GM18907 (cell line): Measurements from ENCODE around the gene CHRNA9.

Experiments used
- ATAC-seq: cut with Tn5 transposase; IDR thresholded peaks from one replicate; pipeline ENCODE4 v1.9.1; 2021; ENCODE audit warnings: mild to moderate bottlenecking, moderate library complexity; ENCODE audit not compliant: unreplicated experiment

Gene CHRNA9

DNA sequence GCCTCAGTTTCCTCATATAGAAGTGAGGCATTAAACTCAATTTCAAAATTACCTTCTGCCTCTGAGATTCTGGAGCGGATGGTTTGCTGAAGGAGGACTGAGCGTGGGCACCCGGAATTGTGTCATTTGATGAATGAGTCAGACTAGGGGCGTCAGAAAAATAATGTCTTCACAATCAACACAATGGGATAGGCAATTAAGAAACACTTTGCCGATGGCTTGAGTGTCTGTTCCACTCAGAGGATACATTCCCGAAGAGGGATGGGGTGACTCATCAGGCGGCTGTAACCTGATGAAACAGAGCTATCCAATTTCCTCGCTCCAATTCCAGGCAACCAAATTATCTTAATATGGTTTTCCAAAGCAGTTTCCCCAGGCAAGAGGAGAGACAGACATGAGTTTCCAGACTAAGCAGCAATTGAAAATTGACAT, 1.2 kb upstream of the CHRNA9 start:
- no peak for ATAC-seq

GRCh38 chr4:40335525-40335894, 377 bp downstream of the CHRNA9 start:
- ATAC-seq = no peak

DNA sequence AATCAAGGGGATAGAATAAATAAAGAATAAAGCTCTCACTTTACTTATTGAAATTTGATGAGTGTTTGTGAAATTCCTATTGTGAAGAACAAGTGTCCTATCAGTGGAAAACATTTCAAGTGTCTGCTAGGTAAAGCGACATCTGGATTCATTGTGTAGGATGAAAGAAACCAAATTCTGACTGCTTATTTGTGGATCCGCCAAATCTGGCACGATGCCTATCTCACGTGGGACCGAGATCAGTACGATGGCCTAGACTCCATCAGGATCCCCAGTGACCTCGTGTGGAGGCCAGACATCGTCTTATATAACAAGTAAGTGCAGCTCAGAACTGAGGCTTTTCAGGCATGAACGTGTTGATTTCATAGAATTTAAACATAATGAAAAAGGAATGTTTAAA, 1.9 kb downstream of the CHRNA9 start:
- ATAC-seq = no peak

GRCh38 chr4:40337523-40337922, 2.4 kb downstream of the CHRNA9 start:
- no peak for ATAC-seq

- ATAC-seq = no peak
Measured at GRCh38 chr4:40340030-40340429, 4.9 kb downstream of the CHRNA9 start.

GRCh38 chr4:40347472-40347871, 12.3 kb downstream of the CHRNA9 start:
- ATAC-seq = no peak

DNA sequence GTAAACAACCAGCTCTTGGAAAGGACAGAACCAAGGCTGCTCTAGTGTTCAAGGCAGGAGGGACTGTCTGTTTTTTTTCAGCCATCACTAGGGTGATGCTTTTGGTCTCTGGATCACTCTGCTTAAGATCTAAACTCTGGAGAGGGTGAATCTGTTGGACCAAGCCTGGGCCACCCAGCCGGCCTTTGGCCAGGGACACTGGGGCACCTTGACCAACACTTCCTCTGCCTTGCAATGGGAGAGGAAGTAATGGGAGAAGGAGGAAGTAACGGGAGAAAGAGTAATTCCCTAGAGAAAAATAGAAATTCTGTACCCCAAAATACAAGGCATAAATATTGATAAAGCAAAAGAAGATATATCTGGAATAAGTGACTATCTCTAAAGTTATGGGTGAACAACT, 12.9 kb downstream of the CHRNA9 start:
- no peak for ATAC-seq

DNA sequence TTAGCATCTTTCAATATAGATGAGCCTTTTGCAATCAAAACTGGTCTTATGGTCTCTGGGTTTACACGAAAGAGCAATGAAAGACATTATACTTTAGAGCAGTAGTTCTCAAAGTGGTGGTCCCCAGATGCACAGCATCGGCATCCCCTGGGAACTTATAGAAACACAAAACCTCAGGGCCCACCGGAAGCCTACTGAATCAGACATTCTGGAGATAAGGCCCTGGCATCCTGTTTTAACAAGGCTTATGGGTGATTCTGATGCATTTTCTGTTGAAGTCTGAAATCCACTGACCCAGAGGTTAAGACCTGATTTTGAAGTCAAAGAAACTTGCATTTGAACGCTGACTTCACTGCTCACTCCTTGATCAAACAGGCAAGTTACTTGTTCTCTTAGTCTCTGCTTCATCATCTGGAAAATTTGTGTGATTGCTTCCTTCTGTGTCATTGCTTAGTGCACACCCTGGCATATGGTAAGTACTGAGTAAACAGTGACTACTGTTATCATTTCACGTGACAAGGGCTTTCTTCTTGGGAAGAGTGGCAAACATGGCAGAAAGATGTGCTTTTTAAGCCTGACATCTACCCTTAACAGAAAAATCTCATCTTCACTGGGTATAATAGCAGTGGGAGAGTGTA, 14.5 kb downstream of the CHRNA9 start:
- no peak for ATAC-seq

DNA sequence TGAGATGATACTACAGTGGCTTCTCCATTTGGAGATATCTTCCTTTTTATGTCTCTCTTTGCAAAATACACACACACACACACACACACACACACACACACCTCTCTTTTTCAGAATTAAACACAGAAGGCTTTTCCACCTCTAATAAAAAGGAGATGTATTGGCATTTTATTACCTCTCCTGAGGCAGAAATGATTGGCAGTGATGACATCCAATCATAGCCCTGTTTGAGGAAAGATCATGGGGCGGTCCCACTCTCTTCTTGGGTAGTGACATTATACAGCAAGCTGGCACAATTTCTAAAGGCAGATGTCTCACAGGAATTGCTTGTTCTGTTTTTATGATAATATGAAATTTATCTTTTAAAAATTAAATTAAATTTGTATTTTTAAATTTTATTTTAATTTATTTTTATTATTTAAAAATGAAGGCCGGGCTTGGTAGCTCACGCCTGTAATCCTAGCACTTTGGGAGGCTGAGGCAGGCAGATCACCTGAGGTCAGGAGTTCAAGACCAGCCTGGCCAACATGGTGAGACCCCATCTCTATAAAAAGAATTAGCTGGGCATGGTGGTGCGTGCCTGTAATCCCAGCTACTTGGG, 15.6 kb downstream of the CHRNA9 start:
- ATAC-seq = no peak

DNA sequence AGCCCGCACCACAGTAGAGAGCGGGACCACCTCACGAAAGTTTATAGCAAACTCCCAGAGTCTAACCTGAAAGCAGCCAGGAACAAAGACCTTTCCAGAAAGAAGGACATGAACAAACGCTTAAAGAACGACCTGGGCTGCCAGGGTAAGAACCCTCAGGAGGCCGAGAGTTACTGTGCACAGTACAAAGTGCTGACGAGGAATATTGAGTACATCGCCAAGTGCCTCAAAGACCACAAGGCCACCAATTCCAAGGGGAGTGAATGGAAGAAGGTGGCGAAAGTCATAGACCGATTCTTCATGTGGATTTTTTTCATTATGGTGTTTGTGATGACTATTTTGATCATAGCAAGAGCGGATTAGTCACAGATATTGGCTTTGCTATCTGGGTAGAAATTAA, 19.0 kb downstream of the CHRNA9 start:
- ATAC-seq = no peak

DNA sequence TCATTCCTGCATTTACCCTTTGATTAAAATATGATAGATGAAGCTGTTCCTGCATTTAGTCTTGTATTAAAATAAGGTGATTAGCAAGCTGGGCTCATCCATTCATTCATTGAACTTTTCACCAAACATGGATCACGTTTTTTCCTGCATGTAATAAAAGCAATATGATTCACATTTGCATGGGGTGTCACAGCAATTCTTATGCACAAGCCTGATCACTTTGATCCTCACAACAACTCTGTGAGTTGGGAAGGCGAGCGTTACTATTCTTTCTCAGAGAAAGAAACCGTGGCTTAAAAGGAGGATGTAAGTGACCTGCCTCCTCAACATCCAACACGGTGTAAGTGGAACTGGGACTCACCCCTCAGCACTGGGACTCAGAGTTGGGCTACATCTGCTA, 20.0 kb downstream of the CHRNA9 start:
- no peak for ATAC-seq

- ATAC-seq = no peak
Measured at GRCh38 chr4:40357738-40358137, 22.6 kb downstream of the CHRNA9 start.

DNA sequence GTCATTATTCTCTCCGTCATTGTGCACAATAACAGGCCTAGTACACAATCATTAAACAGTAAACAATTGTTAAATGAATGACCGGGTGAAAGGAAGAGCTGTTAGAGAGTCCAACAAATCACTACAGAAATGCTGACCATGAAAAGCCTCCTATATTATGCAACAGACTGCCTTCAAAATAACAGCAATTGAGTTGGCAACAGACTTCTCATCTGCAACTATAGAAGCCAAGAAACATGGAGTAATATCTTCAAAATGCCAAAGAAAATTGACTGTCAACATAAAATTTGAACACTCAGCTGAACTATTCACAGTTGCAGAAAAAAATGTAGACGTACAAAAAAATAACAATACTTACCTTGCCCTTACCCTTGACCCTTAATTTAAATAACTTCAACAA, 26.2 kb downstream of the CHRNA9 start:
- ATAC-seq = no peak

DNA sequence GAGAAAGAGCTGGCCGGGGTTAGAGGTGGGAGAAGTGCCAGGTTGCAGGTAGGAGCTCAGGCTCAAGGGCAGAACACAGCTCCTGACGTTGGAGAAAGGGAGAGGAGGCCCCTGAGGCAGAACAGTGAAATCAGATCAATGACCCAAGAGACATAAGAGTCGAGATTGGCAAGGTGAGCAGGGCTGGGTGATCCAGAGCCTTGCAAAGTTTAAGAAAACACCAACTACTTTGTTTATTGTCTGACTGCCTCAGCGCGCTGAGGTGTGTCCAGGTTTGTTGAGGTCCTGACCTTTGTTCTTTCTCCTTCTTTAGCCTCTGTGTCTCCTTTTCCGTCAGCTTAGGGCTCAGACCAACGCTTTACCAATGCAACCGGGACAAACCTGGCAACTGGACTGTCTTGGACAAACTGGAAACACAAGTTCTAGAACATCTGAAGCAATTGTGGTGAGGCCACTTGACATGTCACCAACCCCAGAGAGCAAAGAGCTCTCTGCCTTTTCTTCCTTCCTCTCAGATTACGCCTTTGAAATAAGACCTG, 28.3 kb downstream of the CHRNA9 start:
- ATAC-seq = no peak

GRCh38 chr4:40363945-40364344, 28.8 kb downstream of the CHRNA9 start:
- ATAC-seq = no peak

- no peak for ATAC-seq
Measured at GRCh38 chr4:40365766-40366165, 30.6 kb downstream of the CHRNA9 start.

DNA sequence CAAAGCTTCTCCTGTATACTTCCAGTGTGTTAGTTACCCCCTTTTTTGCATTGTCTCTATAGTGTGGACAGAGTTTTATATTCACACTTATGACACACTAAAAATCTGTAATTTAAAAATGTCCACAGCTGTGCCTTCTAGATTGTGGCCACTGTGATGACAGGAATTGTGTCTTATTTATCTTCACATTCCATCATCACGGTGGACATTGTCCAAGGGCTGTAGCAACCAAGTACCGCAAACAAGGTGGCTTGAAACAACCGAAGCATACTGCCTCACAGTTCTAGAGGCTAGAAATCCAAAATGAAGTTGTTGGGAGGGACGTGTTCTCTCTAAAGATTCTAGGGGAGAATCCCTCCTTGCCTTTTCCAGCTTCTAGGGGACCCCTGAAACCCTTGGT, 32.3 kb downstream of the CHRNA9 start:
- ATAC-seq = no peak

GRCh38 chr4:40369437-40370274, 34.5 kb downstream of the CHRNA9 start:
- peak; percentile 42 for ATAC-seq

DNA sequence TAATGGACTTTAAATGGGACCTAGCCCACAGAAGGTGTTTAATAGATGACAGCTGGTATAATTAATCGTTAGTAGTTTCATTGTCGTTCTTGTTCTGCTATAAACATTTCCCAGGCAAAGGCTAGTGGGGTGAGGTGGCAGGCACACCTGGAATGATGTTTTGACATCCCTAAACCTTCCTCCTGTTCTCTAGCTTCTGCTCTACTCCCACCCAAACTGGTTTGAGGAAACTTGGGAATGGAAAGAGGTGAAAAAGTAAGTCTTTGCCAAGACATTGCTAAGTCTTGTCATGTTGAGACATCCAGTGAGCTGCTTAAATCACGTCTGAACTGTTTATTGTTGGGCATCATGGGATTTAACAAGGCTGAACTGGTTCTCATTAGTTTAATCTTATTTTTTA, 37.5 kb downstream of the CHRNA9 start:
- ATAC-seq = no peak

DNA sequence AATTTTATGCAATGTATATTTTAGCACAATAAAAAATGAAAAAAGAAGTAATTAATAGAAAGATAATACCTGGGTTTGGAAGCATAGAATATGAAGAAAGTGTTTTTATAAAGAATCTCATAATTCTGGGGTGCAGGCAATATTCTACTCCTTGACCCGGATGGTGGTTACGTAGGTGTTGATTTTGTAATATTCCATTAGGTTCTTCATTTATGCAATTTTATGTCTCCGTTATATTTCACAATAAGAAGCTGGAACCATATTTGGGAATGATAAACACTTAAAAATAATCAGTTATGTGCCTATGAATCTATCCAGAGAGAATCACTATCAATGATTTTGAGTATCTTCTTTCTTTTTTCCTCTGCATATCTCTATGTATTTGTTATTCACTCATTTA, 38.5 kb downstream of the CHRNA9 start:
- no peak for ATAC-seq

DNA sequence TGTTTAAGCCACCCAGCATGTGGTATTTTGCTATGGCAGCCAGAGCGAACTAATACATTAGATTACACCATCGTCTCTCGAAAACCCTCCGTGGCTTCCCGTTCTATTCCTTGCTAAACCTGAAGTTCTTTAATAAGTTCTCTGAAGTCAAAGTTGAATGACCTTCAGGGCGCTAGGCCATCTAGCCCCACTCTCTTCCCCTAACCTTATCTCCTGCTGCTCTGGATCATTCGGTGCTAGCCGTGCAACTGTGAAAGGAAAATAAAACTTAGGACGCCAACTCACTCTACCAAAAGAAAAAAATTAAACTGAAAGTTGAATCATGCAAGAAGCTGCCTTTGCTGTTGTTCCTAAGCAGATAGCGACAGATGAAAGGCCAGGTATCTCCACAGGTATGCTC, 40.0 kb downstream of the CHRNA9 start:
- ATAC-seq = no peak

DNA sequence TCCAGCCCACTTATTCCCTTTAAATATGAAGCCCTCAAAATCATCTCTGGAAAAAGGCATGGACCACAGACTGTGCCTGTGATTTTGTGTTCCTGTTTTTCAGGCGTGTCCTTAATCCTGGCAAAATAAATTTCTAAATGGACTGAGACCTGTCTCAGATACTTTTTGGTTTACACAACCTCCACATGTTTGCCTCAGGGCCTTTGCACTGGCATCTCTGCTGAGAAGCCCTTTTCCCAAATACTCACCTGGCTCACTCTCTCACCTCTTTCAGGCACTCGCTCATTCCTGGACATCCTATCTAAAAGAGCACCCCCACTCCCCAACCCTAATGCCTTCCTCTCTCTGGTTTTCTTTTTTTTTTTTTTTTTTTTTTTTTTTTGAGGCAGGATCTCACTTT, 40.5 kb downstream of the CHRNA9 start:
- no peak for ATAC-seq
